ENCODE data around the gene DDX4.
"Not testable (repeated sequence)": the region's sequence is repeated elsewhere in the genome, so short reads cannot be mapped to it uniquely, and the experiment has no call there.

Gene DDX4

GRCh38 chr5:55724281-55724680 lies 13.6 kb upstream of the DDX4 start:
- DNase-seq (ENCODE audit: low read depth) = no peak

GRCh38 chr5:55731848-55732247 lies 6.0 kb upstream of the DDX4 start:
- DNase-seq (ENCODE audit: low read depth) = no peak

GRCh38 chr5:55732585-55732984 lies 5.3 kb upstream of the DDX4 start:
- DNase-seq (ENCODE audit: low read depth) = no peak

GRCh38 chr5:55734658-55735057 lies 3.2 kb upstream of the DDX4 start:
- no peak for DNase-seq (ENCODE audit: low read depth)

GRCh38 chr5:55742778-55743177 lies 4.9 kb downstream of the DDX4 start:
- DNase-seq (ENCODE audit: low read depth) = no peak

- DNase-seq (ENCODE audit: low read depth) = no peak
Observed at GRCh38 chr5:55747778-55748318, 10.0 kb downstream of the DDX4 start.

- no peak for DNase-seq (ENCODE audit: low read depth)
Observed at GRCh38 chr5:55749387-55749786, 11.5 kb downstream of the DDX4 start.

- no peak for DNase-seq (ENCODE audit: low read depth)
Observed at GRCh38 chr5:55750063-55750462, 12.2 kb downstream of the DDX4 start.

GRCh38 chr5:55750499-55750898 lies 12.6 kb downstream of the DDX4 start:
- DNase-seq (ENCODE audit: low read depth) = no peak

GRCh38 chr5:55758231-55758630 lies 20.4 kb downstream of the DDX4 start:
- DNase-seq (ENCODE audit: low read depth) = no peak

- no peak for DNase-seq (ENCODE audit: low read depth)
Observed at GRCh38 chr5:55758714-55759113, 20.9 kb downstream of the DDX4 start.

- not testable (repeated sequence) for DNase-seq (ENCODE audit: low read depth)
Observed at GRCh38 chr5:55761721-55762120, 23.9 kb downstream of the DDX4 start.

GRCh38 chr5:55763746-55764420 lies 26.0 kb downstream of the DDX4 start:
- no peak for DNase-seq (ENCODE audit: low read depth)

- DNase-seq (ENCODE audit: low read depth) = no peak
Observed at GRCh38 chr5:55768279-55768678, 30.4 kb downstream of the DDX4 start.

- no peak for DNase-seq (ENCODE audit: low read depth)
Observed at GRCh38 chr5:55771175-55771655, 33.4 kb downstream of the DDX4 start.

- DNase-seq (ENCODE audit: low read depth) = no peak
Observed at GRCh38 chr5:55773057-55773456, 35.2 kb downstream of the DDX4 start.

GRCh38 chr5:55777332-55777731 lies 39.5 kb downstream of the DDX4 start:
- DNase-seq (ENCODE audit: low read depth) = no peak

GRCh38 chr5:55800924-55801323 lies 63.1 kb downstream of the DDX4 start:
- no peak for DNase-seq (ENCODE audit: low read depth)

- DNase-seq (ENCODE audit: low read depth) = not testable (repeated sequence)
Observed at GRCh38 chr5:55808814-55809213, 71.0 kb downstream of the DDX4 start.

- not testable (repeated sequence) for DNase-seq (ENCODE audit: low read depth)
Observed at GRCh38 chr5:55815939-55816338, 78.1 kb downstream of the DDX4 start.

GRCh38 chr5:55816342-55816741 lies 78.5 kb downstream of the DDX4 start:
- no peak for DNase-seq (ENCODE audit: low read depth)

GRCh38 chr5:55817030-55817429 lies 79.2 kb downstream of the DDX4 start:
- no peak for DNase-seq (ENCODE audit: low read depth)

- DNase-seq (ENCODE audit: low read depth) = no peak
Observed at GRCh38 chr5:55820488-55820887, 82.6 kb downstream of the DDX4 start.

All from activated gamma-delta T cell treated with anti-CD3 and anti-CD28 coated beads, Interleukin-2, amount 50 U/mL, for 16 hours (primary cell).